ENCODE results near the gene PAPPA2. TPM values are rescaled to one million over a fixed set of nuclear protein-coding genes. Genes with fewer than 3 reads are reported as not detected.

PAPPA2 gene
- total RNA-seq, 4 donors from 2014 or later: 0.07 to 0.97 (median 0.14) TPM

GRCh38 chr1:176682830-176683535 lies 220.0 kb downstream of the PAPPA2 start:
- H3K4me3 ChIP-seq (ENCODE audit: low read depth, poor library complexity, severe bottlenecking): no peak overlapping the region
- DNase-seq (ENCODE audit: low spot score in 2 of 2): no peak
- intact Hi-C loops (cut with DNase I; ENCODE audit: low total_unique reads): no loop called here
- 67 to 70% methylated on average over 3 of the region's 3 CpGs for WGBS, 2 donors
- TF ChIP-seq CTCF (IDR thresholded peaks at IDR 0.05) (no peak), POLR2A (IDR thresholded peaks at IDR 0.05) (no peak)

GRCh38 chr1:176691251-176692228 lies 228.6 kb downstream of the PAPPA2 start:
- H3K4me3 ChIP-seq (ENCODE audit: low read depth, poor library complexity, severe bottlenecking): no peak overlapping the region
- no peak for TF ChIP-seq CTCF (IDR thresholded peaks at IDR 0.05)
- TF ChIP-seq POLR2A (IDR thresholded peaks at IDR 0.05): no peak
- 60% methylated on average over 8 of the region's 8 CpGs for WGBS, 2 donors
- DNase-seq (ENCODE audit: low spot score in 2 of 2): no peak
- intact Hi-C loops (cut with DNase I; ENCODE audit: low total_unique reads): no loop called here

GRCh38 chr1:176692431-176692830 lies 229.5 kb downstream of the PAPPA2 start:
- H3K4me3 ChIP-seq (ENCODE audit: low read depth, poor library complexity, severe bottlenecking): no peak overlapping the region
- intact Hi-C loops (cut with DNase I; ENCODE audit: low total_unique reads): no loop called here
- WGBS, 2 donors: 57 to 78% methylated on average over 4 of the region's 4 CpGs
- no peak for DNase-seq (ENCODE audit: low spot score in 2 of 2)
- TF ChIP-seq POLR2A (IDR thresholded peaks at IDR 0.05): no peak
- no peak for TF ChIP-seq CTCF (IDR thresholded peaks at IDR 0.05)

- no peak for TF ChIP-seq POLR2A (IDR thresholded peaks at IDR 0.05)
- no peak for TF ChIP-seq CTCF (IDR thresholded peaks at IDR 0.05)
- DNase-seq (ENCODE audit: low spot score in 2 of 2): no peak
- 85% methylated on average over 6 of the region's 6 CpGs for WGBS, 2 donors
- H3K4me3 ChIP-seq (ENCODE audit: low read depth, poor library complexity, severe bottlenecking): no peak overlapping the region
- intact Hi-C loops (cut with DNase I; ENCODE audit: low total_unique reads): no loop called here
Measured at GRCh38 chr1:176692988-176693696, 230.2 kb downstream of the PAPPA2 start.

- intact Hi-C loops (cut with DNase I; ENCODE audit: low total_unique reads): no loop called here
- 69 to 74% methylated on average over 11 of the region's 11 CpGs for WGBS, 2 donors
- DNase-seq (ENCODE audit: low spot score in 2 of 2): no peak
- TF ChIP-seq POLR2A (IDR thresholded peaks at IDR 0.05): no peak
- TF ChIP-seq CTCF (IDR thresholded peaks at IDR 0.05): no peak
- H3K4me3 ChIP-seq (ENCODE audit: low read depth, poor library complexity, severe bottlenecking): no peak overlapping the region
Measured at GRCh38 chr1:176693697-176694329, 230.8 kb downstream of the PAPPA2 start.

All from lower leg skin (tissue), 4 donors.